ENCODE results near the gene UBA52. TPM values are rescaled to one million over a fixed set of nuclear protein-coding genes. Genes with fewer than 3 reads are reported as not detected.

Gene UBA52
- total RNA-seq, 3 donors from 2014 or later (not counting 1 experiment from before 2014, with no cell fraction given), result 1,016 to 1,271 (median 1,271) TPM

- H3K36me3 ChIP-seq (ENCODE audit: control insufficient read depth, insufficient read depth, low read length), result peaks cover 4% of the 10 kb centered on the region
- H3K27ac ChIP-seq (ENCODE audit: low read length), result peak overlapping the region; percentile 77
- WGBS (ENCODE audit: insufficient coverage), result 17% methylated on average over 16 of the region's 16 CpGs
- DNase-seq (no peak), ATAC-seq (no peak)
- H3K4me1 ChIP-seq (ENCODE audit: control insufficient read depth, insufficient read depth, low read length), result peaks cover 29% of the 10 kb centered on the region
- Mint-ChIP-seq H3K36me3 (no peaks in the 10 kb centered on the region), H3K9me3 (no peaks in the 10 kb centered on the region), H3K4me3 (peak overlapping the region; percentile 90), H3K27me3 (ENCODE audit: low read depth in 2 of 2) (peaks cover 0 to 4% of the 10 kb centered on the region in 2 donors), H3K27ac (peak overlapping the region; percentile 86 to 88), H3K4me1 (peaks cover 9 to 28% of the 10 kb centered on the region in 2 donors)
- no peaks in the 10 kb centered on the region for H3K9me3 ChIP-seq (ENCODE audit: control insufficient read depth, insufficient read depth, low read length)
- TF ChIP-seq CTCF (IDR thresholded peaks at IDR 0.05), result no peak
- intact Hi-C loops (cut with micrococcal nuclease), result loop anchor here (2.0 to 5.0 kb wide), 4 partner anchors 17 to 331 kb away; partner anchors contain the start of genes COPE, DDX49, ELL and UBA52
- H3K27me3 ChIP-seq (ENCODE audit: control insufficient read depth, insufficient read depth, low read length), result no peaks in the 10 kb centered on the region
- peak overlapping the region; percentile 54 for H3K4me3 ChIP-seq (ENCODE audit: low read length)
Measured at GRCh38 chr19:18587962-18588610, 16.4 kb downstream of the UBA52 start.

- Mint-ChIP-seq H3K27ac (peak within 1 kb of the TSS; percentile 86 to 88), H3K36me3 (no peaks in the 10 kb centered on the region), H3K4me3 (peak within 1 kb of the TSS; percentile 90), H3K9me3 (no peaks in the 10 kb centered on the region), H3K4me1 (peaks cover 9 to 28% of the 10 kb centered on the region in 2 donors), H3K27me3 (ENCODE audit: low read depth in 2 of 2) (peaks cover 0 to 4% of the 10 kb centered on the region in 2 donors)
- TF ChIP-seq CTCF (IDR thresholded peaks at IDR 0.05), result peak; percentile 85
- no peaks in the 10 kb centered on the region for H3K27me3 ChIP-seq (ENCODE audit: control insufficient read depth, insufficient read depth, low read length)
- H3K4me3 ChIP-seq (ENCODE audit: low read length), result peak within 1 kb of the TSS; percentile 54
- DNase-seq, result peak; percentile 78 to 93
- intact Hi-C loops (cut with micrococcal nuclease), result loop anchor here (2.0 to 5.0 kb wide), 4 partner anchors 18 to 330 kb away; partner anchors contain the start of genes COPE, DDX49, ELL and UBA52
- H3K4me1 ChIP-seq (ENCODE audit: control insufficient read depth, insufficient read depth, low read length), result peaks cover 33% of the 10 kb centered on the region
- peaks cover 4% of the 10 kb centered on the region for H3K36me3 ChIP-seq (ENCODE audit: control insufficient read depth, insufficient read depth, low read length)
- ATAC-seq, result peak; percentile 79 to 90 (median 80)
- under 1% methylated on average over 72 of the region's 72 CpGs for WGBS (ENCODE audit: insufficient coverage)
- peak within 1 kb of the TSS; percentile 77 for H3K27ac ChIP-seq (ENCODE audit: low read length)
- no peaks in the 10 kb centered on the region for H3K9me3 ChIP-seq (ENCODE audit: control insufficient read depth, insufficient read depth, low read length)
Measured at GRCh38 chr19:18588611-18589379, 17.1 kb downstream of the UBA52 start, which contains the start of gene REX1BD. TSS of gene REX1BD (plus strand) at chr19:18588798. CDS start at chr19:18588802, 4 bp downstream.

- ATAC-seq, result peak; percentile 64 to 78 (median 64)
- Histone ChIP-seq H3K9me3 (ENCODE audit: control insufficient read depth, insufficient read depth, low read length) (no peaks in the 10 kb centered on the region), H3K4me1 (ENCODE audit: control insufficient read depth, insufficient read depth, low read length) (peaks cover 41% of the 10 kb centered on the region), H3K27ac (ENCODE audit: low read length) (peak overlapping the region; percentile 77), H3K4me3 (ENCODE audit: low read length) (peak overlapping the region; percentile 54), H3K27me3 (ENCODE audit: control insufficient read depth, insufficient read depth, low read length) (no peaks in the 10 kb centered on the region), H3K36me3 (ENCODE audit: control insufficient read depth, insufficient read depth, low read length) (peaks cover 4% of the 10 kb centered on the region)
- no peak for TF ChIP-seq CTCF (IDR thresholded peaks at IDR 0.05)
- H3K4me3 Mint-ChIP-seq, result peak overlapping the region; percentile 90
- DNase-seq, result peak; percentile 70 to 88
- peaks cover 11 to 31% of the 10 kb centered on the region in 2 donors for H3K4me1 Mint-ChIP-seq
- intact Hi-C loops (cut with micrococcal nuclease), result loop anchor here (2.0 to 5.0 kb wide), 4 partner anchors 19 to 329 kb away; partner anchors contain the start of genes COPE, DDX49, ELL and UBA52
- WGBS (ENCODE audit: insufficient coverage), result 21% methylated on average over 52 of the region's 52 CpGs
- H3K27me3 Mint-ChIP-seq (ENCODE audit: low read depth in 2 of 2), result no peaks in the 10 kb centered on the region
- H3K9me3 Mint-ChIP-seq, result no peaks in the 10 kb centered on the region
- H3K36me3 Mint-ChIP-seq, result no peaks in the 10 kb centered on the region
- H3K27ac Mint-ChIP-seq, result peak overlapping the region; percentile 86 to 88
Measured at GRCh38 chr19:18589380-18590272, 18.0 kb downstream of the UBA52 start.
